ENCODE data around the gene TMEM141.
"Not testable (repeated sequence)": the region's sequence is repeated elsewhere in the genome, so short reads cannot be mapped to it uniquely, and the experiment has no call there.

Gene TMEM141

GRCh38 chr9:136835932-136836904 is 45.1 kb downstream of the TMEM141 start:
- no peak for DNase-seq

- no peak for DNase-seq
Observed at GRCh38 chr9:136837146-136837855, 46.2 kb downstream of the TMEM141 start.

GRCh38 chr9:136837856-136838277 is 46.7 kb downstream of the TMEM141 start:
- not testable (repeated sequence) for DNase-seq

GRCh38 chr9:136838314-136839228 is 47.4 kb downstream of the TMEM141 start:
- no peak for DNase-seq

GRCh38 chr9:136839229-136840139 is 48.3 kb downstream of the TMEM141 start:
- no peak for DNase-seq

GRCh38 chr9:136840140-136840876 is 49.2 kb downstream of the TMEM141 start:
- DNase-seq, result no peak

- DNase-seq, result no peak
Observed at GRCh38 chr9:136840877-136841645, 49.9 kb downstream of the TMEM141 start.

GRCh38 chr9:136841646-136842379 is 50.7 kb downstream of the TMEM141 start:
- DNase-seq, result not testable (repeated sequence)

- peak; percentile 74 for DNase-seq
Observed at GRCh38 chr9:136842380-136842948, 51.3 kb downstream of the TMEM141 start, which contains the start of gene AJM1. Gene AJM1, plus strand, starts transcription at chr9:136842478. Its CDS starts 1,937 bp downstream, at chr9:136844415.
